Pons (tissue), 1 donor: ENCODE results near the gene LBX1.
"Not testable (repeated sequence)": the region's sequence is repeated elsewhere in the genome, so short reads cannot be mapped to it uniquely, and the experiment has no call there.

Experiments used
- DNase-seq: peaks from one replicate; pipeline ENCODE4 v3.0.0-alpha.2; 2016; ENCODE audit warnings: low spot score

The LBX1 gene

GRCh38 chr10:101207026-101207425, 22.2 kb downstream of the LBX1 start:
- no peak for DNase-seq

GRCh38 chr10:101202667-101203066, 26.6 kb downstream of the LBX1 start:
- DNase-seq, result not testable (repeated sequence)

GRCh38 chr10:101198326-101198977, 30.8 kb downstream of the LBX1 start:
- DNase-seq, result not testable (repeated sequence)

DNA sequence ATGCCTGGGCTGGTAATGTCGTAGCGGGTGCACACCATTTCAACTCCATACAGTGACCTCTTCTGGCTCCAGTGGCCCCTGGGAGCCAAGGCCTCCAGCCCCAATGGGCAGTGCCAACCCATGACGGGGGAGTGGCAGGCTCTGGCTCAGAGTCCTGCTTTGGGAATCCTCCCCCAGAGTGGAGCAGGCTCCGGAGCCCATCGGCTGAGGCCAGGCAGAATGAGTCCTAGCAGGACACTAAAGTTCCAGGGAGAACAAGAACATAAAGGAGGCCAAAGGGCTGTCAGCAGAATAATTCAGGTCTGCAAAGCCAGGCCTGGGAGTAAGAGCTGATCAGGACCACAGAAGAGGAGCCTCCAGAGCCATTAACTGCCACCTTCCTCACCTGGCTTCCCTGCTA, 33.3 kb downstream of the LBX1 start:
- DNase-seq, result no peak

GRCh38 chr10:101189461-101190401, 39.5 kb downstream of the LBX1 start:
- no peak for DNase-seq

DNA sequence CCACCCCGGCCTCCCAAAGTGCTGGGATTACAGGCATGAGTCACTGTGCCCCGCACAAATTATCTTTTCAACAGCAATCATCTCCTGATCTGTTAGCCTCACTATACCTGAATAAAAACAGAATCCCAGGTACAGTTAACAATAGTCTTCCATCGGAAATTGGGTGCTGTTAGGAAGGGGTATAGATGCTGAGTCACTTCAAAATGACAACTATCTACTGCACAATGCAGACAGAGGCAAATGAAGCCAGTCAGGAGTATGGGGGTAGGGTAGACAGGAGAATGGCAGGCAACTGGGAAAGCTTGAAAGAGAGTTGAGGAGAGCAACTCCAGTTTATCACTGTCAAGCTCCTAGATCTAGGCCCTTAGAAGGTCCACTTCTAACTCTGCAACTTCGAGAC, 40.3 kb downstream of the LBX1 start:
- DNase-seq, result no peak

DNA sequence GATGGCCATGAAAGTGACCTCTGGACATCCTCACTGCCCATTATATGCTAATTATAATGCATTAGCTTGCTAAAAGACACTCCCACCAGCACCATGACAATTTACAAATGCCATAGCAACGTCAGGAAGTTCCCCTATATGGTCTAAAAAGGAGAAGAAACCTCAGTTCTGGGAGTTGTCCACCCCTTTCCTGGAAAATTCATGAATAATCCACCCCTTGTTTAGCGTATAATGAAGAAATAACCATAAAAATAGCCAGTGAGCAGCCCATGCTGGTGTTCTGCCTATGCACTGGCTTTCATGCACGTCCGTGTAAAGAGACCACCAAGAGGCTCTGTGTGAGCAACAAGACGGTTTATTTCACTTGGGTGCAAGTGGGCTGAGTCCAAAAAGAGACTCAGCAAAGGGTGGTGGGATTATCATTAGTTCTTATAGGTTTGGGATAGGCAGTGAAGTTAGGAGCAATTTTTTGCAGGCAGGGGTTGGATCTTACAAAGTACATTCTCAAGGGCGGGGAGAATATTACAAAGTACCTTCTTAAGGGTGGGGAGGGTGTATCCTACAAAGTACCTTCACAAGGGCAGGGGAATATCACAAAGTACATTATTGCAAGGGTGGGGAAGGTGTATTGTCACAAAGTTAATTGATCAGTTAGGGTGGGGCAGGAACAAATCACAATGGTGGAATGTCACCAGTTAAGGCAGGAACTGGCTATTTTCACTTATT, 45.6 kb downstream of the LBX1 start:
- no peak for DNase-seq

- no peak for DNase-seq
These were observed 46.3 kb downstream of the LBX1 start for GRCh38 chr10:101182936-101183335.
